GM20000 (cell line): ENCODE data around the gene VSIG10L.

Source experiments
- DNase-seq: peaks from one replicate; pipeline ENCODE4 v3.0.0; 2012; ENCODE audit warnings: low spot score
- CTCF ChIP-seq: IDR thresholded peaks from 2 replicates; pipeline ENCODE4 v1.5.1; 2012; ENCODE audit warnings: mild to moderate bottlenecking, control low read depth; ENCODE audit errors: extremely low read depth, missing control alignments

VSIG10L gene

DNA sequence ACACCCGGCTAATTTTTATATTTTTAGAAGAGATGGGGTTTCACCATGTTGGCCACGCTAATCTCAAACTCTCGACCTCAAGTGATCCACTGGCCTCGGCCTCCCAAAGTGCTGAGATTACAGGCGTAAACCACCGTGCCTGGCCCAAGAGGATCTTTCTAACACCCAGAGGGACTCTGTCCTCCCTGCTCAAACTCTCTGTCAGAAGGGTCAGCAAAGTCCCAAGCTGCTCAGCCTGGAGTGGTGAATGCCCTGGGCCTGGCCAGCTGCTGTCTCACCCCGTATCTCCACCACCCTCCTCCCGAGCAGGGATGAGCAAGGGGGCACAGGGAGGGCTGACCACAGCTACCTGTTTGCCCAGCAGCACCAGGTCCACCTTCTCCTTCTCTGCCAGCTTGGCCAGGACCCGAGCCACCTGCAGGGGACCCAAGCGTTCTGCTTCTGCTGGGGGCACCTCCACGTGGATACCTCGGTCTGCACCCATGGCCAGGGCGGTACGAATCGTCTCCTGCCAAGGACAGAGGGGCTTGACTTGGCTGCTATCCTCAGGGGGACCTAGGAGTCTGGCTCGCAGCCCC is 10.9 kb upstream of the VSIG10L start:
- DNase-seq, result no peak

GRCh38 chr19:51351266-51351990 is 9.5 kb upstream of the VSIG10L start:
- TF ChIP-seq CTCF, result no peak
- DNase-seq, result no peak

More for the DNA sequence above, 10.9 kb upstream of the VSIG10L start:
- TF ChIP-seq CTCF, result no peak

DNA sequence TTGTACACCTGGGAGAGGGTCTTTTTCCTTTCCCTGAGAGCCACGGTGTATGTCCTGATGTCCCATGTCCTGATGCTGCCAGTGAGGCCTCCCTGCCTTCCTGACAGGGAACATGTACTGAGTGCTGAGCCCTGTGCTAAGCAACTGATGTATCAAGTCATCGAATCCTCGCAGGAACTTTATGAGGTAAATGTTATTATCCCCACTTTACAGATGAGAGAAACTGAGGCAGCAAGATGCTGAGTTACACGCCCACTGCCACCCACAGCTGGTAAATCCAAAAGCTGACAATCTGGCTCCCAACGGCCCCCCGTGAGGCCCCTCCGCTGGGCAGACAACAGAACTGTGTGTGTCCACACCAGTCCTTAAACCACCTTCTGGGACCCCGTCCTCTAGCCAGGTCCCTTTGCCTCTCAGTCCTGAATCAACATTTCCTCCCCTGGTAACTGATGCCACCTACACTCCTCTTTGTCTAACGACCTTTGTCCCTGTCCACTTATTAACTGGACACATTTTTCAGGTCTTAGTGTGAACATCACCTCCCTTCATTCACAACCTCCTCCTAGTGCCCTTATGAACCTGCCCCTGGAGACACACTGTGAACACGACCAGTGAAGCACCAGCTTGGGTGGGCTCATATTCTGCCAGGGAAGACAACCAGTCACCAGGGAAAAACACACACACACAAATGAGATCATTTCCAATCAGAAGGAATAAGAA is 5.4 kb upstream of the VSIG10L start:
- TF ChIP-seq CTCF, result no peak
- no peak for DNase-seq

- no peak for DNase-seq
- TF ChIP-seq CTCF, result no peak
Observed at GRCh38 chr19:51346742-51347141, 4.8 kb upstream of the VSIG10L start.

- DNase-seq, result no peak
- no peak for TF ChIP-seq CTCF
Observed at GRCh38 chr19:51345076-51345620, 3.2 kb upstream of the VSIG10L start.

GRCh38 chr19:51342631-51343569 is 961 bp upstream of the VSIG10L start:
- DNase-seq, result no peak
- no peak for TF ChIP-seq CTCF
